Sigmoid colon (tissue), 7 donors: ENCODE measurements around the gene GLIPR2. TPM values are rescaled to one million over a fixed set of nuclear protein-coding genes. Genes with fewer than 3 reads are reported as not detected.
"Not testable (repeated sequence)": the region's sequence is repeated elsewhere in the genome, so short reads cannot be mapped to it uniquely, and the experiment has no call there.

ENCODE experiments used
- DNase-seq: peaks from one replicate; pipeline ENCODE4 v3.0.0-alpha.2; 2019
- H3K27ac ChIP-seq, 4 donors: fragments of 200-600 bp; sonication (generic); one replicate each; pipeline ENCODE4 v1.5.1; 2016 to 2019; ENCODE audit warnings: mild to moderate bottlenecking in 1 of 4
- H3K27me3 ChIP-seq, 3 donors: fragments of 200-600 bp; sonication (generic); one replicate each; pipeline ENCODE4 v1.5.1; 2019; ENCODE audit warnings: mild to moderate bottlenecking in 1 of 3
- H3K36me3 ChIP-seq, 4 donors: fragments of 200-600 bp; sonication (generic); one replicate each; pipeline ENCODE4 v1.5.1; 2016 to 2019
- H3K4me1 ChIP-seq, 4 donors: fragments of 200-600 bp; sonication (generic); one replicate each; pipeline ENCODE4 v1.5.1; 2017 to 2019
- H3K4me3 ChIP-seq, 4 donors: fragments of 200-600 bp; sonication (generic); one replicate each; pipeline ENCODE4 v1.5.1; 2017 to 2019; ENCODE audit warnings: mild to moderate bottlenecking in 2 of 4, moderate library complexity in 1 of 4
- H3K9me3 ChIP-seq, 4 donors: fragments of 200-600 bp in 3 of 4; sonication (generic) in 3 of 4; one replicate each; pipeline versions ENCODE4 v1.5.1 to v1.6.1; 2013 to 2019
- EP300 ChIP-seq, 4 donors: sonication (generic); formaldehyde crosslinking; IDR thresholded peaks; one replicate each; pipeline ENCODE4 v1.6.1; 2017; ENCODE audit warnings: antibody characterized with exemption in 4 of 4
- POLR2A ChIP-seq, 2 donors: fragments of 450-650 bp; IDR thresholded peaks; one replicate each; pipeline ENCODE4 v1.6.1; 2016; ENCODE audit warnings: antibody characterized with exemption in 2 of 2, mild to moderate bottlenecking in 2 of 2, moderate library complexity in 2 of 2
- POLR2AphosphoS5 ChIP-seq, 4 donors: sonication (generic); formaldehyde crosslinking; IDR thresholded peaks; one replicate each; pipeline ENCODE4 v1.6.1; 2017; ENCODE audit warnings: antibody characterized with exemption in 4 of 4
- WGBS, 2 donors: extraction: QIAGEN DNeasy Blood & Tissue Kit; methylation state at CpG; one replicate each; pipeline ENCODE4 v1.1.7; 2013; 5-methylcytosine and 5-hydroxymethylcytosine counted together
- intact Hi-C: fragments of 100-400 bp; cut with DNase I; formaldehyde crosslinking; loops from one replicate; pipeline ENCODE4 v1.15.1; 2023
- polyA plus RNA-seq, 3 donors: library from polyadenylated mRNA; stranded (reverse); fragments of 200-250 nt; gene quantifications; one replicate each; pipeline ENCODE4 v1.2.3, GENCODE V29; 2013
- total RNA-seq, 4 donors: library from RNA; depleted of rRNA; stranded (reverse); fragments of >200 nt; gene quantifications; one replicate each; pipeline ENCODE4 v1.1.0, GENCODE V29; 2016
- TF ChIP-seq, protein P1 (sequence below), 4 experiments: fragments of 450-650 bp in 3 of 4; fragments of 200-600 bp in 1 of 4; IDR thresholded peaks; one replicate each; pipeline ENCODE4 v1.5.1; 2016 to 2019; ENCODE audit warnings: antibody characterized with exemption in 4 of 4, mild to moderate bottlenecking in 3 of 4, moderate library complexity in 2 of 4
- donor health status: healthy with polysubstance abuse.
- donor health status: Bipolar disorder and iron deficiency.
- donor health status: healthy.

Gene GLIPR2
- total and polyA plus RNA-seq, 7 donors = 29.8 to 90.6 (median 57.3) TPM

GRCh38 chr9:36174731-36175130, 38.2 kb downstream of the GLIPR2 start:
- no peak for DNase-seq
- Histone ChIP-seq H3K4me1 (no peaks in the 10 kb centered on the region), H3K27ac (no peak overlapping the region), H3K4me3 (no peak overlapping the region), H3K9me3 (no peaks in the 10 kb centered on the region), H3K27me3 (no peaks in the 10 kb centered on the region), H3K36me3 (no peaks in the 10 kb centered on the region)
- WGBS, 2 donors = 86% methylated on average over 3 of the region's 3 CpGs
- TF ChIP-seq POLR2AphosphoS5 (IDR thresholded peaks at IDR 0.05) (no peak), POLR2A (IDR thresholded peaks at IDR 0.05) (no peak), EP300 (IDR thresholded peaks at IDR 0.05) (no peak)
- TF ChIP-seq, protein P1, sequence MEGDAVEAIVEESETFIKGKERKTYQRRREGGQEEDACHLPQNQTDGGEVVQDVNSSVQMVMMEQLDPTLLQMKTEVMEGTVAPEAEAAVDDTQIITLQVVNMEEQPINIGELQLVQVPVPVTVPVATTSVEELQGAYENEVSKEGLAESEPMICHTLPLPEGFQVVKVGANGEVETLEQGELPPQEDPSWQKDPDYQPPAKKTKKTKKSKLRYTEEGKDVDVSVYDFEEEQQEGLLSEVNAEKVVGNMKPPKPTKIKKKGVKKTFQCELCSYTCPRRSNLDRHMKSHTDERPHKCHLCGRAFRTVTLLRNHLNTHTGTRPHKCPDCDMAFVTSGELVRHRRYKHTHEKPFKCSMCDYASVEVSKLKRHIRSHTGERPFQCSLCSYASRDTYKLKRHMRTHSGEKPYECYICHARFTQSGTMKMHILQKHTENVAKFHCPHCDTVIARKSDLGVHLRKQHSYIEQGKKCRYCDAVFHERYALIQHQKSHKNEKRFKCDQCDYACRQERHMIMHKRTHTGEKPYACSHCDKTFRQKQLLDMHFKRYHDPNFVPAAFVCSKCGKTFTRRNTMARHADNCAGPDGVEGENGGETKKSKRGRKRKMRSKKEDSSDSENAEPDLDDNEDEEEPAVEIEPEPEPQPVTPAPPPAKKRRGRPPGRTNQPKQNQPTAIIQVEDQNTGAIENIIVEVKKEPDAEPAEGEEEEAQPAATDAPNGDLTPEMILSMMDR (IDR thresholded peaks at IDR 0.05) = no peak
- intact Hi-C loops = no loop called here

DNA sequence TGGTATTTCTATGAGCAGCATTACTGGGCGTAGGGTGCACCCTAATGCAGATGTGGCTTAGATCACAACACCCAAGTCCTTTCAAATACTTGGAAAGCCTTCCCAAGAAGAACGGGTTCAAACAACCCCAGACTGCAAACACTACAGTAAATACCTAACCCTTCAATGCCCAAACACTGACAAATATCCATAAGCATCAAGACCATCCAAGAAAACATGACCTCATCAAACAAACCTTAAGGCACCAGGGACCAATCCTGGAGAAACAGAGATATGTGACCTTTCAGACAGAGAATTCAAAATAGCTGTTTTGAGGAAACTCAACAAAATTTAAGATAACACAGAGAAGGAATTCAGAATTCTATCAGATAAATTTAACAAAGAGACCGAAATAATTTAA, 38.7 kb downstream of the GLIPR2 start:
- WGBS, 2 donors = 93% methylated on average over 3 of the region's 3 CpGs
- H3K4me1 ChIP-seq, H3K4me3 ChIP-seq, DNase-seq, H3K27ac ChIP-seq, H3K9me3 ChIP-seq, intact Hi-C loops, H3K27me3 ChIP-seq, H3K36me3 ChIP-seq: not testable (repeated sequence)

GRCh38 chr9:36176496-36176895, 40.0 kb downstream of the GLIPR2 start:
- WGBS, 2 donors = 95 to 97% methylated on average over 10 of the region's 10 CpGs
- H3K9me3 ChIP-seq, intact Hi-C loops, H3K4me1 ChIP-seq, H3K36me3 ChIP-seq, H3K4me3 ChIP-seq, H3K27ac ChIP-seq, H3K27me3 ChIP-seq: not testable (repeated sequence)
- DNase-seq = peak; percentile 26

- intact Hi-C loops = no loop called here
- TF ChIP-seq POLR2A (IDR thresholded peaks at IDR 0.05) (no peak), EP300 (IDR thresholded peaks at IDR 0.05) (no peak), POLR2AphosphoS5 (IDR thresholded peaks at IDR 0.05) (no peak)
- TF ChIP-seq, protein P1 (IDR thresholded peaks at IDR 0.05) = no peak
These were observed 41.0 kb downstream of the GLIPR2 start for GRCh38 chr9:36177571-36177970.

GRCh38 chr9:36180243-36180642, 43.7 kb downstream of the GLIPR2 start:
- DNase-seq = peak; percentile 20
- H3K27ac ChIP-seq, H3K4me3 ChIP-seq, H3K27me3 ChIP-seq, H3K4me1 ChIP-seq, intact Hi-C loops, H3K9me3 ChIP-seq, H3K36me3 ChIP-seq: not testable (repeated sequence)
- WGBS, 2 donors = 89 to 90% methylated on average over 6 of the region's 6 CpGs

More at GRCh38 chr9:36177571-36177970, 41.0 kb downstream of the GLIPR2 start:
- H3K4me1 ChIP-seq = no peaks in the 10 kb centered on the region
- no peaks in the 10 kb centered on the region for H3K36me3 ChIP-seq
- H3K4me3 ChIP-seq = no peak overlapping the region
- WGBS, 2 donors = 82 to 91% methylated on average over 4 of the region's 4 CpGs
- no peaks in the 10 kb centered on the region for H3K9me3 ChIP-seq
- H3K27me3 ChIP-seq = no peaks in the 10 kb centered on the region
- no peak overlapping the region for H3K27ac ChIP-seq
- no peak for DNase-seq

DNA sequence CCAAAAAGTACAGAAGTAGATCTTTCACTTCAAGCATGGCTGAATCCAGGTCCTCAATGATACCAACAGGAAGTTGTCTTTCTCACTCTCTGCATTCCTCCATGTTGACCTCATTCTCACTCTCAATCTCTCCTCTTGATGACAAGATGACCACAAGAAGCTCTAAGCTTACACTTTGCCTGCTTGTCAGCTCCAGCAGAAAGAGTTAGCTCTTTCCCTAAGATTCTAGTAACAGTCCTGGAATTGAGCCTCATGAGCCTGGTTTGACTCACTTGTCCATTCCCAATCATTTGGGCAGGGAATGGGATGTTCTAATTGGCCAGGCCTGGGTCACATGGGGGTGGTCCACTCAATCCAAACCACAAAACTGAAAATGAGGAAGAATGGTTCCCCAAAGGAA, 50.9 kb downstream of the GLIPR2 start:
- H3K4me3 ChIP-seq = no peak overlapping the region
- no peak for TF ChIP-seq POLR2AphosphoS5 (IDR thresholded peaks at IDR 0.05)
- no peaks in the 10 kb centered on the region for H3K27me3 ChIP-seq
- intact Hi-C loops = no loop called here
- H3K9me3 ChIP-seq = no peaks in the 10 kb centered on the region
- no peak overlapping the region for H3K27ac ChIP-seq
- no peaks in the 10 kb centered on the region for H3K36me3 ChIP-seq
- H3K4me1 ChIP-seq = peaks cover 0 to 18% (median 15%) of the 10 kb centered on the region in 4 donors
- no peak for DNase-seq

- no peak overlapping the region for H3K27ac ChIP-seq
- H3K4me3 ChIP-seq = no peak overlapping the region
- H3K4me1 ChIP-seq = peaks cover 0 to 26% (median 22%) of the 10 kb centered on the region in 4 donors
- intact Hi-C loops = no loop called here
- WGBS, 2 donors = 94 to 95% methylated on average over 5 of the region's 5 CpGs
- no peaks in the 10 kb centered on the region for H3K9me3 ChIP-seq
- H3K36me3 ChIP-seq = no peaks in the 10 kb centered on the region
- no peaks in the 10 kb centered on the region for H3K27me3 ChIP-seq
- peak; percentile 21 for DNase-seq
- no peak for TF ChIP-seq POLR2AphosphoS5 (IDR thresholded peaks at IDR 0.05)
- TF ChIP-seq, protein P1 (IDR thresholded peaks at IDR 0.05) = no peak
- no peak for TF ChIP-seq EP300 (IDR thresholded peaks at IDR 0.05)
- TF ChIP-seq POLR2A (IDR thresholded peaks at IDR 0.05) = no peak
These were observed 51.7 kb downstream of the GLIPR2 start for GRCh38 chr9:36188212-36188611.
